HepG2 (cell line): ENCODE measurements around the gene LRP10. TPM values are rescaled to one million over a fixed set of nuclear protein-coding genes. Genes with fewer than 3 reads are reported as not detected.

Experiments
- ATAC-seq: fragments of 200-7000 bp; cut with Tn5 transposase; 3 replicates; pipeline ENCODE4 v1.9.1; 2020; ENCODE audit warnings: mild to moderate bottlenecking, moderate library complexity
- BruUV-seq: library from RNA; stranded (reverse); fragments of 400-500 nt; replicated peaks from 2 replicates; lab custom pipeline; 2021; lab: Mats Ljungman, UMichigan
- CTCF ChIA-PET: fragments of 300-600 bp; formaldehyde crosslinking; extraction: SDS; loops from one replicate; lab custom pipeline; 2021; ENCODE audit warnings: low total read pairs, inconsistent platforms, low intra/inter-chr PET ratio; lab: Yijun Ruan, JAX
- POLR2A ChIA-PET: fragments of 350-600 bp; sonication (Branson Sonifier 250); formaldehyde crosslinking; loops from one replicate; lab custom pipeline; 2020; ENCODE audit warnings: antibody characterized with exemption, inconsistent platforms; lab: Yijun Ruan, JAX
- DNase-seq: peaks from one replicate; pipeline ENCODE4 v3.0.0-alpha.2; 2015; ENCODE audit warnings: low spot score
- FAIRE-seq: peaks from 3 replicates; lab custom pipeline; 2011; peaks lifted over from hg19 to GRCh38; lab: Jason Lieb, UNC
- H2AFZ ChIP-seq: one replicate; pipeline ENCODE4 v1.6.1; 2011; ENCODE audit warnings: low read length, inconsistent platforms
- H3K27ac ChIP-seq: fragments of 300-600 bp; 3 replicates; pipeline ENCODE4 v1.8.0; 2011; ENCODE audit warnings: mixed run types, mild to moderate bottlenecking, mixed read lengths, low read length, inconsistent platforms; ENCODE audit not compliant: insufficient read depth; ENCODE audit errors: extremely low read length
- H3K27me3 ChIP-seq, 2 experiments: fragments of 200-600 bp in 1 of 2; 2 replicates in 1 of 2; 3 replicates in 1 of 2; pipeline versions ENCODE4 v1.6.0 to v1.8.0; 2011; ENCODE audit warnings: low read length in 2 of 2, mild to moderate bottlenecking in 2 of 2, moderate library complexity in 2 of 2, inconsistent platforms in 1 of 2; ENCODE audit not compliant: insufficient read depth in 2 of 2, control insufficient read depth in 1 of 2
- H3K36me3 ChIP-seq, 2 experiments: fragments of 200-600 bp in 1 of 2; replicated peaks in 1 of 2; 2 replicates in 1 of 2; 3 replicates in 1 of 2; pipeline versions ENCODE4 v1.5.1 to v1.8.0; 2011; ENCODE audit warnings: low read length in 2 of 2, inconsistent platforms in 1 of 2; ENCODE audit not compliant: insufficient read depth in 2 of 2, control insufficient read depth in 1 of 2
- H3K4me1 ChIP-seq: 2 replicates; pipeline ENCODE4 v1.5.1; 2012; ENCODE audit warnings: low read length, inconsistent platforms; ENCODE audit not compliant: insufficient read depth
- H3K4me2 ChIP-seq: 2 replicates; pipeline ENCODE4 v1.6.0; 2011; ENCODE audit warnings: low read depth, low read length, inconsistent platforms
- H3K4me3 ChIP-seq, 3 experiments: fragments of 200-600 bp in 1 of 3; sonication (generic), shearing (Covaris generic) in 1 of 3; replicated peaks in 1 of 3; 2 replicates each; pipeline ENCODE4 v1.5.1; 2011 to 2016; ENCODE audit warnings: low read length in 3 of 3, inconsistent platforms in 2 of 3, low read depth in 2 of 3, mild to moderate bottlenecking in 2 of 3, control low read depth in 1 of 3, mixed read lengths in 1 of 3; ENCODE audit not compliant: insufficient read depth in 1 of 3
- H3K79me2 ChIP-seq: one replicate; pipeline ENCODE4 v1.6.1; 2011; ENCODE audit warnings: low read length, inconsistent platforms; ENCODE audit not compliant: insufficient read depth
- H3K9ac ChIP-seq: 2 replicates; pipeline ENCODE4 v1.6.0; 2011; ENCODE audit warnings: mild to moderate bottlenecking, low read depth, low read length, inconsistent platforms; ENCODE audit not compliant: insufficient read depth
- H3K9me3 ChIP-seq: 2 replicates; pipeline ENCODE4 v1.5.1; 2012; ENCODE audit warnings: mild to moderate bottlenecking, low read length
- H4K20me1 ChIP-seq: 2 replicates; pipeline ENCODE4 v1.6.0; 2011; ENCODE audit warnings: inconsistent platforms, mild to moderate bottlenecking, low read length, moderate library complexity; ENCODE audit not compliant: insufficient read depth
- DNMT1 ChIP-seq: sonication (generic); formaldehyde crosslinking; IDR thresholded peaks from 2 replicates; pipeline ENCODE4 v1.5.1; 2020; ENCODE audit warnings: mild to moderate bottlenecking, missing genetic modification reagents
- EED ChIP-seq: sonication (generic); formaldehyde crosslinking; IDR thresholded peaks from 2 replicates; pipeline ENCODE4 v1.5.0; 2020; ENCODE audit warnings: mild to moderate bottlenecking, missing genetic modification reagents
- IKZF5 ChIP-seq: IDR thresholded peaks from 2 replicates; pipeline ENCODE4 v1.6.1; 2018; ENCODE audit warnings: missing genetic modification reagents, mild to moderate bottlenecking, missing compliant biosample characterization
- KIAA2018 ChIP-seq: sonication (generic); formaldehyde crosslinking; IDR thresholded peaks from 2 replicates; pipeline ENCODE4 v1.5.0; 2020; ENCODE audit warnings: mild to moderate bottlenecking, missing genetic modification reagents, borderline replicate concordance
- NFIC ChIP-seq: IDR thresholded peaks from 2 replicates; pipeline ENCODE4 v1.6.1; 2012; ENCODE audit warnings: mild to moderate bottlenecking, low read length, inconsistent platforms
- NR1H2 ChIP-seq: sonication (generic); formaldehyde crosslinking; IDR thresholded peaks from 2 replicates; pipeline ENCODE4 v1.8.1; 2022; ENCODE audit warnings: low read depth, missing genetic modification reagents, borderline replicate concordance
- NR2C2 ChIP-seq: sonication (generic); formaldehyde crosslinking; IDR thresholded peaks from 2 replicates; pipeline ENCODE4 v1.4.0; 2020; ENCODE audit warnings: missing genetic modification reagents, mild to moderate bottlenecking, moderate library complexity, borderline replicate concordance
- SMARCC2 ChIP-seq: fragments of 450-650 bp; IDR thresholded peaks from 2 replicates; pipeline ENCODE4 v1.6.1; 2017; ENCODE audit warnings: antibody characterized with exemption, mild to moderate bottlenecking
- SOX13 ChIP-seq, 3 experiments: fragments of 450-650 bp in 1 of 3; sonication (generic) in 1 of 3; formaldehyde crosslinking in 1 of 3; IDR thresholded peaks in 2 of 3; conservative IDR thresholded peaks in 1 of 3; 2 replicates each; pipeline versions ENCODE4 v1.5.0 to v1.6.1; 2016 to 2020; ENCODE audit warnings: antibody characterized with exemption in 1 of 3, mild to moderate bottlenecking in 1 of 3, missing compliant biosample characterization in 1 of 3, missing genetic modification reagents in 1 of 3, moderate library complexity in 1 of 3
- ZNF17 ChIP-seq: sonication (generic); formaldehyde crosslinking; IDR thresholded peaks from 2 replicates; pipeline ENCODE4 v1.5.0; 2020; ENCODE audit warnings: mild to moderate bottlenecking, missing genetic modification reagents
- ZNF383 ChIP-seq: sonication (generic); formaldehyde crosslinking; IDR thresholded peaks from 2 replicates; pipeline ENCODE4 v1.4.0; 2020; ENCODE audit warnings: missing genetic modification reagents, mild to moderate bottlenecking, borderline replicate concordance
- ZNF83 ChIP-seq: sonication (generic); formaldehyde crosslinking; IDR thresholded peaks from 2 replicates; pipeline ENCODE4 v1.4.0; 2020; ENCODE audit warnings: missing genetic modification reagents, mild to moderate bottlenecking, borderline replicate concordance
- WGBS: methylation state at CpG from one replicate; pipeline ENCODE4 v1.1.6; 2017; ENCODE audit warnings: low lambda C conversion rate; 5-methylcytosine and 5-hydroxymethylcytosine counted together
- in situ Hi-C: cut with HindIII; loops from 2 replicates; pipeline ENCODE4 v1.10.0; 2017; ENCODE audit warnings: low pct_unique_long_range_greater_than_20kb; ENCODE audit not compliant: extremely low pct_ligation_motif_present
- intact Hi-C: fragments of 100-400 bp; cut with micrococcal nuclease; formaldehyde crosslinking; loops from one replicate; pipeline ENCODE4 v1.10.0; 2022; ENCODE audit not compliant: unreplicated experiment
- polyA plus RNA-seq, 8 experiments: library from polyadenylated mRNA; depleted of rRNA in 3 of 8; stranded (reverse) in 7 of 8; unstranded in 1 of 8; fragments of >200 nt; fragmentation: Illumina TruSeq in 4 of 8; extraction: Trizol in 4 of 8; gene quantifications; 2 replicates each; pipeline versions ENCODE4 v1.2.1 to v1.2.3, GENCODE V29; 2011 to 2016; ENCODE audit warnings: low read depth in 4 of 8, missing spikeins in 1 of 8, mixed read lengths in 1 of 8; ENCODE audit not compliant: insufficient read depth in 1 of 8
- total RNA-seq, 5 experiments: library from RNA; depleted of rRNA; stranded (reverse); fragments of >200 nt; fragmentation: Illumina TruSeq; extraction: Trizol; gene quantifications; 2 replicates each; pipeline ENCODE4 v1.2.3, GENCODE V29; 2016; ENCODE audit warnings: low read depth in 1 of 5

The LRP10 gene
- total and polyA plus RNA-seq, 2 of the 13 experiments (the other 11 are each of a cell fraction or from before 2014, with no cell fraction given), result 16.9 to 45.2 TPM

DNA sequence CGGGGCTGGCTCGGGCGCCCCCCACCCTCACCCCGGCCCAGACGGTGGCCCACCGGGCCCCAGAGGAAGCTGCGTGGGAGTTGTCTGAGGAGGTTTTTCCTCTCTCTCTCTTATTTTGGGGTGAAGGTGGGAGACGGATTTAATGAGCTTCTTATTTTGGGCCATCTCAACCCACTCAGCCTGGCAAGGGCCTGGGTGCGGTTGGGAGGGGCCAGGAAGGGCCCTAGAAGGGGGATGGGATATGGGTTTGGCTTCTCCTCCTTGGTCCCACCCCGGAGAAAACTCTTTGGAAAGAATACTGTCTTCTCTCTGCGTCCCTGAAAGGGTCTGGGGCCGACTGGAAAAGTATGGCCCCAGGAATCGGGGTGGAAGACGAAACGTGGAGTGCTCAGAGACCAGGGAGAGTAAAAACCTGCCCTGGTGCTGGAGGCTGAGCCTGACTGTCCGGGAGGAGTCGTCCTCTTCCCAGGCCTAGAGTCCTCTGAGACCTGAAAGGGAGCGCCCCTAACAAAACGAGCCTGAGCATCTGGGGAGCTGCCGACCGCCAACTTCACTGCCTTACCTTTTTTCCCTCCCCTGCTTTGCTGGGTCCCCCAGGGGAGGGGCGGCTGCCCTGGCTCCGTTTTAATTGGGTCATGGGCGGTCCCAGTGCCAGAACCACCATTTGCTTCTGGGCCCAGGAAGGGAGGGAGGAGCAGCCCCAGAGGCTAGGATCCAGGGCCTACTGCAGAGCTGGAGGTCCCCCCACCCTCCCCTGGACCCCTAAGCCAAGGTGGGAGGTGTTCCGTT is 33.6 kb upstream of the LRP10 start:
- intact Hi-C loops, result loop anchor here (2.0 kb wide), 1 partner anchor 15 kb away; no protein-coding TSS in a partner anchor
- H3K79me2 ChIP-seq, result no peaks in the 10 kb centered on the region
- peak overlapping the region; percentile 79 for H3K4me2 ChIP-seq
- FAIRE-seq (no peak), DNase-seq (no peak), ATAC-seq (peak; percentile 1)
- no peak overlapping the region for H2AFZ ChIP-seq
- H3K27ac ChIP-seq, result no peak overlapping the region
- H3K4me1 ChIP-seq, result peaks cover 41% of the 10 kb centered on the region
- WGBS, result 83% methylated on average over 25 of the region's 25 CpGs
- ChIA-PET CTCF (interaction anchor here (2.4 to 2.6 kb wide), 2 partner anchors 15 to 281 kb away, joined by 10 read pairs; no protein-coding TSS in a partner anchor), POLR2A (interaction anchor here (1.1 to 3.7 kb wide), 17 partner anchors 8 to 1433 kb away, joined by 3 to 27 read pairs (median 7); partner anchors contain the start of genes DAD1, LRP10, OXA1L and PRMT5)
- peak overlapping the region; percentile 55 to 71 (median 57); a peak in 4 of 6 replicates for H3K4me3 ChIP-seq
- in situ Hi-C loops, result no loop called here
- H3K27me3 ChIP-seq, result no peaks in the 10 kb centered on the region
- H4K20me1 ChIP-seq, result no peaks in the 10 kb centered on the region
- H3K36me3 ChIP-seq, result peaks cover 9 to 14% of the 10 kb centered on the region in 2 experiments
- BruUV-seq, result TSS peak; percentile 33
- no peaks in the 10 kb centered on the region for H3K9me3 ChIP-seq
- H3K9ac ChIP-seq, result peak overlapping the region; percentile 73
- peak; percentile 41; the same call in 1 of the 2 replicates for TF ChIP-seq DNMT1 (CRISPR knock-in tag)
- TF ChIP-seq NR1H2, result no peak
- TF ChIP-seq NR2C2 (CRISPR knock-in tag), result no peak
- TF ChIP-seq SMARCC2, result no peak
- 0 out of 2 replicates have a peak, but pooled peaks have one; percentile 37 for TF ChIP-seq EED (CRISPR knock-in tag)
- no peak for TF ChIP-seq ZNF383 (CRISPR knock-in tag)
- TF ChIP-seq ZNF17, result no peak
- TF ChIP-seq IKZF5 (CRISPR knock-in tag), result no peak
- TF ChIP-seq NFIC, result no peak
- TF ChIP-seq SOX13 (IDR thresholded peaks at IDR 0.05), result no peak
- TF ChIP-seq SOX13 (CRISPR knock-in tag; conservative IDR thresholded peaks at IDR 0.05 in 1 of 2, IDR thresholded peaks at IDR 0.05 in 1 of 2), result no peak
- TF ChIP-seq KIAA2018 (CRISPR knock-in tag), result no peak
- TF ChIP-seq ZNF83 (CRISPR knock-in tag), result no peak
